ENCODE measurements around the gene MATN1. TPM values are rescaled to one million over a fixed set of nuclear protein-coding genes. Genes with fewer than 3 reads are reported as not detected.

MATN1 gene
- polyA plus RNA-seq, 1 donor from 2014 or later: 0.22 TPM

- Histone ChIP-seq H3K27ac (ENCODE audit: low read length) (no peak overlapping the region), H3K9me2 (ENCODE audit: insufficient read depth, low read length) (no peaks in the 10 kb centered on the region), H3K9ac (ENCODE audit: low read length) (no peak overlapping the region), H3F3A (ENCODE audit: insufficient read depth, low read length, poor library complexity, severe bottlenecking) (no peaks in the 10 kb centered on the region), H2AFZ (ENCODE audit: low read depth, low read length) (no peak overlapping the region), H4K20me1 (ENCODE audit: insufficient read depth) (no peaks in the 10 kb centered on the region), H3K4me2 (ENCODE audit: low read length) (no peak overlapping the region), H3K36me3 (ENCODE audit: insufficient read depth, low read length) (no peaks in the 10 kb centered on the region), H3K79me2 (replicated peaks; ENCODE audit: insufficient read depth, low read length) (no peaks in the 10 kb centered on the region), H3K27me3 (ENCODE audit: insufficient read depth, low read depth, low read length) (no peaks in the 10 kb centered on the region), H3K4me3 (ENCODE audit: low read length) (no peak overlapping the region), H3K9me3 (ENCODE audit: low read length) (no peaks in the 10 kb centered on the region)
- TF ChIP-seq RAD21 (conservative IDR thresholded peaks at IDR 0.05) (no peak), POLR2AphosphoS5 (IDR thresholded peaks at IDR 0.05) (no peak)
Measured at GRCh38 chr1:30744060-30744756, 20.8 kb upstream of the MATN1 start.

GRCh38 chr1:30743584-30744059 is 20.2 kb upstream of the MATN1 start:
- no peak overlapping the region for H3K27ac ChIP-seq (ENCODE audit: low read length)
- no peak overlapping the region for H2AFZ ChIP-seq (ENCODE audit: low read depth, low read length)
- no peaks in the 10 kb centered on the region for H3K79me2 ChIP-seq (replicated peaks; ENCODE audit: insufficient read depth, low read length)
- no peaks in the 10 kb centered on the region for H3K9me3 ChIP-seq (ENCODE audit: low read length)
- TF ChIP-seq REST (IDR thresholded peaks at IDR 0.05; ENCODE audit: borderline replicate concordance): no peak
- TF ChIP-seq MXI1 (conservative IDR thresholded peaks at IDR 0.05; ENCODE audit: poor library complexity, severe bottlenecking): no peak
- no peak for TF ChIP-seq TAF1 (IDR thresholded peaks at IDR 0.05; ENCODE audit: low read depth)
- no peak for TF ChIP-seq EP300 (conservative IDR thresholded peaks at IDR 0.05; ENCODE audit: poor library complexity, severe bottlenecking)
- TF ChIP-seq CTCF (IDR thresholded peaks at IDR 0.05; ENCODE audit: poor library complexity, severe bottlenecking): no peak
- TF ChIP-seq RAD21 (conservative IDR thresholded peaks at IDR 0.05): no peak
- TF ChIP-seq EZH2 (IDR thresholded peaks at IDR 0.05; ENCODE audit: borderline replicate concordance, insufficient read depth, low read length, poor library complexity, severe bottlenecking): no peak
- no peak for TF ChIP-seq SMC3 (conservative IDR thresholded peaks at IDR 0.05; ENCODE audit: poor library complexity)
- no peak for TF ChIP-seq POLR2AphosphoS5 (IDR thresholded peaks at IDR 0.05)
- H3K4me2 ChIP-seq (ENCODE audit: low read length): no peak overlapping the region
- no peaks in the 10 kb centered on the region for H3K9me2 ChIP-seq (ENCODE audit: insufficient read depth, low read length)
- no peaks in the 10 kb centered on the region for H3K36me3 ChIP-seq (ENCODE audit: insufficient read depth, low read length)
- H4K20me1 ChIP-seq (ENCODE audit: insufficient read depth): no peaks in the 10 kb centered on the region
- no peak overlapping the region for H3K9ac ChIP-seq (ENCODE audit: low read length)
- no peak overlapping the region for H3K4me3 ChIP-seq (ENCODE audit: low read length)
- no peaks in the 10 kb centered on the region for H3F3A ChIP-seq (ENCODE audit: insufficient read depth, low read length, poor library complexity, severe bottlenecking)
- no peaks in the 10 kb centered on the region for H3K27me3 ChIP-seq (ENCODE audit: insufficient read depth, low read depth, low read length)

Measured in neural cell (in vitro differentiated cells).